Epidermal melanocyte (primary cell): ENCODE results near the gene ERCC5.

ENCODE experiments used
- DNase-seq: peaks from one replicate; pipeline ENCODE4 v3.0.0; 2011; ENCODE audit warnings: low spot score; ENCODE audit not compliant: insufficient read length

The ERCC5 gene

GRCh38 chr13:102917019-102917418 lies 71.2 kb downstream of the ERCC5 start:
- DNase-seq: no peak

- no peak for DNase-seq
Measured at GRCh38 chr13:102922184-102922583, 76.4 kb downstream of the ERCC5 start.
